ENCODE results near the gene GATAD2A. TPM values are rescaled to one million over a fixed set of nuclear protein-coding genes. Genes with fewer than 3 reads are reported as not detected.

GATAD2A gene
- total and polyA plus RNA-seq, 10 of the 15 experiments (the other 5 are each of a cell fraction or from before 2014, with no cell fraction given), result 2.6 to 173 (median 32.0) TPM

DNA sequence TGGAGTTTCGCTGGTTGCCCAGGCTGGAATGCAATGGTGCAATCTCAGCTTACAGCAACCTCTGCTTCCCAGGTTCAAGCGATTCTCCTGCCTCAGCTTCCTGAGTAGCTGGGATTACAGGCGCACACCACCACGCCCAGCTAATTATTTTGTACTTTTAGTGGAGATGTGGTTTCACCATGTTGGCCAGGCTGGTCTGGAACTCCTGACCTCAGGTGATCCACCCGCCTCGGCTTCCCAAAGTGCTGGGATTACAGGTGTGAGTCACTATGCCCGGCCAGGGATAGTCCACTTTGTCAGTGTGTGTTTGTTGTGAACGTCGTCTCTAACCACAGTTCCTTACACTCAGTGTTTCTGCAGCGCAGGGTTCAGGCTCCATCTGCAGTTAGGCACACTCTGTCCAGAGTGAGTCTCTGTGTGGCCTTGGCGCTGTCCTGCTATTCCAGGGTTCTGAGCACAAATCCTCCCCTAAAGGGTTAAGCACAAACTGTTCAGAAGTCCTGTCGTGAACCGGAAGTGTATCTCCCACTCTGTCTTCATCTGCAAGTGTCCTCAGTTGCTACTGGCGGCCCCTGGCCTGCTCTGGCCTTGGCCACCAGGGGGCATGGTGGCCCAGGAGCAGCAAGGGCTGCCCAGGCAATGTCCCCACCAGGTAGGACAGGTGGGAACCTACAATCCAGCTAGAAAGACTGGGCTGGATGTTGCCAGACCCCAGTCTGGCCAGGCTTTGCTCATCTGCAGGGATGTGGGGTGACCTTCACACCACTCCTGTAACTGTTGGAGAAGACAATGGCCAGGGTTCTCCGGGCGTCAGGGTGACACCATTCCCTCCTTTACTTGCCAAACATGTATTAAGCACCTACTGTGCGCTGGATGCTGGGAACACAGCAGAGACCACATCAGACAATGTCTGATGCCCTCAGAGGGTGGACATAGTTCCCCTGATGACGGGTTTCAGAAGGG lies 38.8 kb upstream of the GATAD2A start (continued):
- TF ChIP-seq, protein P1, sequence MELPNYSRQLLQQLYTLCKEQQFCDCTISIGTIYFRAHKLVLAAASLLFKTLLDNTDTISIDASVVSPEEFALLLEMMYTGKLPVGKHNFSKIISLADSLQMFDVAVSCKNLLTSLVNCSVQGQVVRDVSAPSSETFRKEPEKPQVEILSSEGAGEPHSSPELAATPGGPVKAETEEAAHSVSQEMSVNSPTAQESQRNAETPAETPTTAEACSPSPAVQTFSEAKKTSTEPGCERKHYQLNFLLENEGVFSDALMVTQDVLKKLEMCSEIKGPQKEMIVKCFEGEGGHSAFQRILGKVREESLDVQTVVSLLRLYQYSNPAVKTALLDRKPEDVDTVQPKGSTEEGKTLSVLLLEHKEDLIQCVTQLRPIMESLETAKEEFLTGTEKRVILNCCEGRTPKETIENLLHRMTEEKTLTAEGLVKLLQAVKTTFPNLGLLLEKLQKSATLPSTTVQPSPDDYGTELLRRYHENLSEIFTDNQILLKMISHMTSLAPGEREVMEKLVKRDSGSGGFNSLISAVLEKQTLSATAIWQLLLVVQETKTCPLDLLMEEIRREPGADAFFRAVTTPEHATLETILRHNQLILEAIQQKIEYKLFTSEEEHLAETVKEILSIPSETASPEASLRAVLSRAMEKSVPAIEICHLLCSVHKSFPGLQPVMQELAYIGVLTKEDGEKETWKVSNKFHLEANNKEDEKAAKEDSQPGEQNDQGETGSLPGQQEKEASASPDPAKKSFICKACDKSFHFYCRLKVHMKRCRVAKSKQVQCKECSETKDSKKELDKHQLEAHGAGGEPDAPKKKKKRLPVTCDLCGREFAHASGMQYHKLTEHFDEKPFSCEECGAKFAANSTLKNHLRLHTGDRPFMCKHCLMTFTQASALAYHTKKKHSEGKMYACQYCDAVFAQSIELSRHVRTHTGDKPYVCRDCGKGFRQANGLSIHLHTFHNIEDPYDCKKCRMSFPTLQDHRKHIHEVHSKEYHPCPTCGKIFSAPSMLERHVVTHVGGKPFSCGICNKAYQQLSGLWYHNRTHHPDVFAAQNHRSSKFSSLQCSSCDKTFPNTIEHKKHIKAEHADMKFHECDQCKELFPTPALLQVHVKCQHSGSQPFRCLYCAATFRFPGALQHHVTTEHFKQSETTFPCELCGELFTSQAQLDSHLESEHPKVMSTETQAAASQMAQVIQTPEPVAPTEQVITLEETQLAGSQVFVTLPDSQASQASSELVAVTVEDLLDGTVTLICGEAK (IDR thresholded peaks at IDR 0.05; ENCODE audit: borderline replicate concordance), result peak; percentile 37; the same call in 1 of the 2 replicates
- peak; percentile 62; the same call in 1 of the 2 replicates for TF ChIP-seq MTA2 (IDR thresholded peaks at IDR 0.05; ENCODE audit: low read depth)
- no peak for TF ChIP-seq EED (IDR thresholded peaks at IDR 0.05; ENCODE audit: low read depth)
- TF ChIP-seq, protein P2, sequence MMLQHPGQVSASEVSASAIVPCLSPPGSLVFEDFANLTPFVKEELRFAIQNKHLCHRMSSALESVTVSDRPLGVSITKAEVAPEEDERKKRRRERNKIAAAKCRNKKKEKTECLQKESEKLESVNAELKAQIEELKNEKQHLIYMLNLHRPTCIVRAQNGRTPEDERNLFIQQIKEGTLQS (IDR thresholded peaks at IDR 0.05; ENCODE audit: borderline replicate concordance, extremely low read depth, low read depth, low read length), result no peak
- TF ChIP-seq RB1 (IDR thresholded peaks at IDR 0.05; ENCODE audit: borderline replicate concordance), result peak; percentile 76; the same call in 1 of the 2 replicates
- TF ChIP-seq, protein P3, sequence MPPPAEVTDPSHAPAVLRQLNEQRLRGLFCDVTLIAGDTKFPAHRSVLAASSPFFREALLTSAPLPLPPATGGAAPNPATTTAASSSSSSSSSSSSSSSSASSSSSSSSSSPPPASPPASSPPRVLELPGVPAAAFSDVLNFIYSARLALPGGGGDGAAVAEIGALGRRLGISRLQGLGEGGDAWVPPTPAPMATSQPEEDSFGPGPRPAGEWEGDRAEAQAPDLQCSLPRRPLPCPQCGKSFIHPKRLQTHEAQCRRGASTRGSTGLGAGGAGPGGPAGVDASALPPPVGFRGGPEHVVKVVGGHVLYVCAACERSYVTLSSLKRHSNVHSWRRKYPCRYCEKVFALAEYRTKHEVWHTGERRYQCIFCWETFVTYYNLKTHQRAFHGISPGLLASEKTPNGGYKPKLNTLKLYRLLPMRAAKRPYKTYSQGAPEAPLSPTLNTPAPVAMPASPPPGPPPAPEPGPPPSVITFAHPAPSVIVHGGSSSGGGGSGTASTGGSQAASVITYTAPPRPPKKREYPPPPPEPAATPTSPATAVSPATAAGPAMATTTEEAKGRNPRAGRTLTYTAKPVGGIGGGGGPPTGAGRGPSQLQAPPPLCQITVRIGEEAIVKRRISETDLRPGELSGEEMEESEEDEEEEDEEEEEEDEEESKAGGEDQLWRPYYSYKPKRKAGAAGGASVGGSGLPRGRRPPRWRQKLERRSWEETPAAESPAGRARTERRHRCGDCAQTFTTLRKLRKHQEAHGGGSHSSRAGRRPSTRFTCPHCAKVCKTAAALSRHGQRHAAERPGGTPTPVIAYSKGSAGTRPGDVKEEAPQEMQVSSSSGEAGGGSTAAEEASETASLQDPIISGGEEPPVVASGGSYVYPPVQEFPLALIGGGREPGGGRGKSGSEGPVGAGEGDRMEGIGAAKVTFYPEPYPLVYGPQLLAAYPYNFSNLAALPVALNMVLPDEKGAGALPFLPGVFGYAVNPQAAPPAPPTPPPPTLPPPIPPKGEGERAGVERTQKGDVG (CRISPR knock-in tag; IDR thresholded peaks at IDR 0.05), result no peak
- TF ChIP-seq TCF12 (IDR thresholded peaks at IDR 0.05; ENCODE audit: low read depth, low read length), result no peak
- TF ChIP-seq, protein P4, sequence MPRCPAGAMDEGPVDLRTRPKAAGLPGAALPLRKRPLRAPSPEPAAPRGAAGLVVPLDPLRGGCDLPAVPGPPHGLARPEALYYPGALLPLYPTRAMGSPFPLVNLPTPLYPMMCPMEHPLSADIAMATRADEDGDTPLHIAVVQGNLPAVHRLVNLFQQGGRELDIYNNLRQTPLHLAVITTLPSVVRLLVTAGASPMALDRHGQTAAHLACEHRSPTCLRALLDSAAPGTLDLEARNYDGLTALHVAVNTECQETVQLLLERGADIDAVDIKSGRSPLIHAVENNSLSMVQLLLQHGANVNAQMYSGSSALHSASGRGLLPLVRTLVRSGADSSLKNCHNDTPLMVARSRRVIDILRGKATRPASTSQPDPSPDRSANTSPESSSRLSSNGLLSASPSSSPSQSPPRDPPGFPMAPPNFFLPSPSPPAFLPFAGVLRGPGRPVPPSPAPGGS (IDR thresholded peaks at IDR 0.05; ENCODE audit: borderline replicate concordance, insufficient read depth, low read depth, low read length, poor library complexity, severe bottlenecking), result no peak
- TF ChIP-seq, protein P5, sequence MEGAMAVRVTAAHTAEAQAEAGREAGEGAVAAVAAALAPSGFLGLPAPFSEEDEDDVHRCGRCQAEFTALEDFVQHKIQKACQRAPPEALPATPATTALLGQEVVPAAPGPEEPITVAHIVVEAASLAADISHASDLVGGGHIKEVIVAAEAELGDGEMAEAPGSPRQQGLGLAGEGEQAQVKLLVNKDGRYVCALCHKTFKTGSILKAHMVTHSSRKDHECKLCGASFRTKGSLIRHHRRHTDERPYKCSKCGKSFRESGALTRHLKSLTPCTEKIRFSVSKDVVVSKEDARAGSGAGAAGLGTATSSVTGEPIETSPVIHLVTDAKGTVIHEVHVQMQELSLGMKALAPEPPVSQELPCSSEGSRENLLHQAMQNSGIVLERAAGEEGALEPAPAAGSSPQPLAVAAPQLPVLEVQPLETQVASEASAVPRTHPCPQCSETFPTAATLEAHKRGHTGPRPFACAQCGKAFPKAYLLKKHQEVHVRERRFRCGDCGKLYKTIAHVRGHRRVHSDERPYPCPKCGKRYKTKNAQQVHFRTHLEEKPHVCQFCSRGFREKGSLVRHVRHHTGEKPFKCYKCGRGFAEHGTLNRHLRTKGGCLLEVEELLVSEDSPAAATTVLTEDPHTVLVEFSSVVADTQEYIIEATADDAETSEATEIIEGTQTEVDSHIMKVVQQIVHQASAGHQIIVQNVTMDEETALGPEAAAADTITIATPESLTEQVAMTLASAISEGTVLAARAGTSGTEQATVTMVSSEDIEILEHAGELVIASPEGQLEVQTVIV (IDR thresholded peaks at IDR 0.05; ENCODE audit: borderline replicate concordance, partially characterized antibody), result no peak
- TF ChIP-seq KLF5 (IDR thresholded peaks at IDR 0.05; ENCODE audit: partially characterized antibody), result no peak
- no peak for TF ChIP-seq LARP7 (IDR thresholded peaks at IDR 0.05)
- TF ChIP-seq ZNF207 (IDR thresholded peaks at IDR 0.05; ENCODE audit: borderline replicate concordance), result no peak
- TF ChIP-seq CREB1 (IDR thresholded peaks at IDR 0.05; ENCODE audit: low read depth), result no peak

All from GM12878 (cell line).